Neural cell (in vitro differentiated cells): ENCODE results near the gene PHF2. TPM values are rescaled to one million over a fixed set of nuclear protein-coding genes. Genes with fewer than 3 reads are reported as not detected.

ENCODE experiments used
- H2AFZ ChIP-seq: fragments of 200-600, 300-800 bp; sonication (generic), shearing (Covaris generic); 2 replicates; pipeline ENCODE4 v1.6.0; 2014; ENCODE audit warnings: low read depth, mild to moderate bottlenecking, antibody characterized with exemption, low read length, moderate library complexity
- H3F3A ChIP-seq: fragments of 200-600 bp; shearing (Covaris generic); 2 replicates; pipeline ENCODE4 v1.6.1; 2016; ENCODE audit warnings: mild to moderate bottlenecking, moderate library complexity, mixed read lengths, antibody characterized with exemption, low read length; ENCODE audit not compliant: insufficient read depth, poor library complexity, severe bottlenecking
- H3K27ac ChIP-seq: fragments of 200-600, 300-800 bp; sonication (generic), shearing (Covaris generic); 2 replicates; pipeline ENCODE4 v1.5.1; 2014; ENCODE audit warnings: mild to moderate bottlenecking, low read length, moderate library complexity
- H3K27me3 ChIP-seq: fragments of 300-800, 200-600 bp; sonication (generic), shearing (Covaris generic); 2 replicates; pipeline ENCODE4 v1.6.0; 2014; ENCODE audit warnings: mild to moderate bottlenecking, low read depth, low read length, moderate library complexity; ENCODE audit not compliant: insufficient read depth
- H3K36me3 ChIP-seq: fragments of 300-800, 200-600 bp; sonication (generic), shearing (Covaris generic); 2 replicates; pipeline ENCODE4 v1.5.1; 2014; ENCODE audit warnings: mild to moderate bottlenecking, antibody characterized with exemption, low read length, moderate library complexity; ENCODE audit not compliant: insufficient read depth
- H3K4me2 ChIP-seq: fragments of 300-800, 200-600 bp; sonication (generic), shearing (Covaris generic); 2 replicates; pipeline ENCODE4 v1.6.0; 2014; ENCODE audit warnings: mild to moderate bottlenecking, low read length
- H3K4me3 ChIP-seq: fragments of 300-800, 200-600 bp; sonication (generic), shearing (Covaris generic); 2 replicates; pipeline ENCODE4 v1.5.1; 2014; ENCODE audit warnings: mild to moderate bottlenecking, low read length, moderate library complexity
- H3K79me2 ChIP-seq: fragments of 200-600 bp; shearing (Covaris generic); replicated peaks from 2 replicates; pipeline ENCODE4 v1.6.0; 2014; ENCODE audit warnings: mild to moderate bottlenecking, low read length, moderate library complexity; ENCODE audit not compliant: insufficient read depth
- H3K9ac ChIP-seq: fragments of 300-800, 200-600 bp; sonication (generic), shearing (Covaris generic); 2 replicates; pipeline ENCODE4 v1.6.1; 2016; ENCODE audit warnings: mild to moderate bottlenecking, low read length, mixed read lengths
- H3K9me2 ChIP-seq: fragments of 200-600 bp; shearing (Covaris generic); 2 replicates; pipeline ENCODE4 v1.6.1; 2016; ENCODE audit warnings: mild to moderate bottlenecking, low read length, mixed read lengths; ENCODE audit not compliant: insufficient read depth
- H3K9me3 ChIP-seq: fragments of 200-600, 300-800 bp; sonication (generic), shearing (Covaris generic); 2 replicates; pipeline ENCODE4 v1.6.1; 2016; ENCODE audit warnings: mild to moderate bottlenecking, mixed run types, low read length, moderate library complexity, mixed read lengths
- H4K20me1 ChIP-seq: fragments of 200-600 bp; shearing (Covaris generic); 2 replicates; pipeline ENCODE4 v1.6.1; 2016; ENCODE audit warnings: mild to moderate bottlenecking, mixed run types; ENCODE audit not compliant: insufficient read depth
- EP300 ChIP-seq: fragments of 450-650 bp; conservative IDR thresholded peaks from 2 replicates; pipeline ENCODE4 v1.6.1; 2014; ENCODE audit warnings: antibody characterized with exemption, mild to moderate bottlenecking, moderate library complexity; ENCODE audit not compliant: poor library complexity, severe bottlenecking
- EZH2 ChIP-seq: fragments of 200-600, 300-800 bp; shearing (Covaris generic), sonication (generic); IDR thresholded peaks from 2 replicates; pipeline ENCODE4 v1.6.1; 2014; ENCODE audit warnings: antibody characterized with exemption, low read length, borderline replicate concordance, mild to moderate bottlenecking; ENCODE audit not compliant: insufficient read depth, poor library complexity, severe bottlenecking
- MXI1 ChIP-seq: fragments of 450-650 bp; conservative IDR thresholded peaks from 2 replicates; pipeline ENCODE4 v1.6.1; 2014; ENCODE audit warnings: antibody characterized with exemption, mild to moderate bottlenecking; ENCODE audit not compliant: poor library complexity, severe bottlenecking
- POLR2AphosphoS5 ChIP-seq: IDR thresholded peaks from 2 replicates; pipeline ENCODE4 v1.6.1; 2012
- RAD21 ChIP-seq: fragments of 450-650 bp; conservative IDR thresholded peaks from 2 replicates; pipeline ENCODE4 v1.6.1; 2014; ENCODE audit warnings: antibody characterized with exemption, mild to moderate bottlenecking, moderate library complexity
- SMC3 ChIP-seq: fragments of 450-650 bp; conservative IDR thresholded peaks from 2 replicates; pipeline ENCODE4 v1.6.1; 2014; ENCODE audit warnings: antibody characterized with exemption, mild to moderate bottlenecking, moderate library complexity; ENCODE audit not compliant: poor library complexity
- TAF1 ChIP-seq: IDR thresholded peaks from 2 replicates; pipeline ENCODE4 v1.6.1; 2012; ENCODE audit warnings: low read depth
- polyA plus RNA-seq: library from polyadenylated mRNA; depleted of rRNA; stranded (reverse); fragments of >200 nt; gene quantifications from 2 replicates; pipeline ENCODE4 v1.2.3, GENCODE V29; 2014
- TF ChIP-seq, protein P1 (sequence below): IDR thresholded peaks from 2 replicates; pipeline ENCODE4 v1.6.1; 2012; ENCODE audit warnings: borderline replicate concordance
- TF ChIP-seq, protein P2 (sequence below): fragments of 450-650 bp; IDR thresholded peaks from 2 replicates; pipeline ENCODE4 v1.5.1; 2014; ENCODE audit warnings: antibody characterized with exemption, mild to moderate bottlenecking, moderate library complexity; ENCODE audit not compliant: poor library complexity, severe bottlenecking

The PHF2 gene
- polyA plus RNA-seq, 1 donor from 2014 or later = 42.4 TPM

DNA sequence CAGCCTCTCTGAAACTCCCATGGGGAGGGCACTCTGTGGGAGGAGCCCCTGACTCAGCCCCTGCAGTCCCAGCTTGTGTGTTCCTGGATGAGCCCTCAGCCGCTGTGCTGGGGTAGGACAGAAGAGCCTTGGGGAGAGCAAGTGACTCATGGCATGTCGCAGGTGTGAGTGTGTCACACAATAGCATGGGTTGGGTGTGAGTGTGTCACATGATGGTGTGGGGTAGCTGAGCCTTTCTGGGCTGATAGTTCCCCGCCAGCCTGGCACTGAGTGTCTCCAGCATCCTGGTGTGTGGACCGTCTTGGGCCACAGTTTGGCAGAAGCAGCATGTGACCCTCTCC is 83.4 kb downstream of the PHF2 start:
- Histone ChIP-seq H3K79me2 (no peaks in the 10 kb centered on the region), H3F3A (no peaks in the 10 kb centered on the region), H3K27ac (no peak overlapping the region), H3K9ac (no peak overlapping the region), H3K27me3 (no peaks in the 10 kb centered on the region), H3K36me3 (no peaks in the 10 kb centered on the region), H3K4me2 (no peak overlapping the region), H3K9me3 (no peaks in the 10 kb centered on the region), H4K20me1 (no peaks in the 10 kb centered on the region), H3K4me3 (no peak overlapping the region), H3K9me2 (no peaks in the 10 kb centered on the region), H2AFZ (no peak overlapping the region)
- TF ChIP-seq RAD21 = no peak
- no peak for TF ChIP-seq POLR2AphosphoS5
- TF ChIP-seq TAF1 = no peak
- TF ChIP-seq, protein P1, sequence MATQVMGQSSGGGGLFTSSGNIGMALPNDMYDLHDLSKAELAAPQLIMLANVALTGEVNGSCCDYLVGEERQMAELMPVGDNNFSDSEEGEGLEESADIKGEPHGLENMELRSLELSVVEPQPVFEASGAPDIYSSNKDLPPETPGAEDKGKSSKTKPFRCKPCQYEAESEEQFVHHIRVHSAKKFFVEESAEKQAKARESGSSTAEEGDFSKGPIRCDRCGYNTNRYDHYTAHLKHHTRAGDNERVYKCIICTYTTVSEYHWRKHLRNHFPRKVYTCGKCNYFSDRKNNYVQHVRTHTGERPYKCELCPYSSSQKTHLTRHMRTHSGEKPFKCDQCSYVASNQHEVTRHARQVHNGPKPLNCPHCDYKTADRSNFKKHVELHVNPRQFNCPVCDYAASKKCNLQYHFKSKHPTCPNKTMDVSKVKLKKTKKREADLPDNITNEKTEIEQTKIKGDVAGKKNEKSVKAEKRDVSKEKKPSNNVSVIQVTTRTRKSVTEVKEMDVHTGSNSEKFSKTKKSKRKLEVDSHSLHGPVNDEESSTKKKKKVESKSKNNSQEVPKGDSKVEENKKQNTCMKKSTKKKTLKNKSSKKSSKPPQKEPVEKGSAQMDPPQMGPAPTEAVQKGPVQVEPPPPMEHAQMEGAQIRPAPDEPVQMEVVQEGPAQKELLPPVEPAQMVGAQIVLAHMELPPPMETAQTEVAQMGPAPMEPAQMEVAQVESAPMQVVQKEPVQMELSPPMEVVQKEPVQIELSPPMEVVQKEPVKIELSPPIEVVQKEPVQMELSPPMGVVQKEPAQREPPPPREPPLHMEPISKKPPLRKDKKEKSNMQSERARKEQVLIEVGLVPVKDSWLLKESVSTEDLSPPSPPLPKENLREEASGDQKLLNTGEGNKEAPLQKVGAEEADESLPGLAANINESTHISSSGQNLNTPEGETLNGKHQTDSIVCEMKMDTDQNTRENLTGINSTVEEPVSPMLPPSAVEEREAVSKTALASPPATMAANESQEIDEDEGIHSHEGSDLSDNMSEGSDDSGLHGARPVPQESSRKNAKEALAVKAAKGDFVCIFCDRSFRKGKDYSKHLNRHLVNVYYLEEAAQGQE = no peak
- TF ChIP-seq EZH2 = no peak
- TF ChIP-seq, protein P2, sequence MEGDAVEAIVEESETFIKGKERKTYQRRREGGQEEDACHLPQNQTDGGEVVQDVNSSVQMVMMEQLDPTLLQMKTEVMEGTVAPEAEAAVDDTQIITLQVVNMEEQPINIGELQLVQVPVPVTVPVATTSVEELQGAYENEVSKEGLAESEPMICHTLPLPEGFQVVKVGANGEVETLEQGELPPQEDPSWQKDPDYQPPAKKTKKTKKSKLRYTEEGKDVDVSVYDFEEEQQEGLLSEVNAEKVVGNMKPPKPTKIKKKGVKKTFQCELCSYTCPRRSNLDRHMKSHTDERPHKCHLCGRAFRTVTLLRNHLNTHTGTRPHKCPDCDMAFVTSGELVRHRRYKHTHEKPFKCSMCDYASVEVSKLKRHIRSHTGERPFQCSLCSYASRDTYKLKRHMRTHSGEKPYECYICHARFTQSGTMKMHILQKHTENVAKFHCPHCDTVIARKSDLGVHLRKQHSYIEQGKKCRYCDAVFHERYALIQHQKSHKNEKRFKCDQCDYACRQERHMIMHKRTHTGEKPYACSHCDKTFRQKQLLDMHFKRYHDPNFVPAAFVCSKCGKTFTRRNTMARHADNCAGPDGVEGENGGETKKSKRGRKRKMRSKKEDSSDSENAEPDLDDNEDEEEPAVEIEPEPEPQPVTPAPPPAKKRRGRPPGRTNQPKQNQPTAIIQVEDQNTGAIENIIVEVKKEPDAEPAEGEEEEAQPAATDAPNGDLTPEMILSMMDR = no peak
- no peak for TF ChIP-seq MXI1
- no peak for TF ChIP-seq EP300
- no peak for TF ChIP-seq SMC3

DNA sequence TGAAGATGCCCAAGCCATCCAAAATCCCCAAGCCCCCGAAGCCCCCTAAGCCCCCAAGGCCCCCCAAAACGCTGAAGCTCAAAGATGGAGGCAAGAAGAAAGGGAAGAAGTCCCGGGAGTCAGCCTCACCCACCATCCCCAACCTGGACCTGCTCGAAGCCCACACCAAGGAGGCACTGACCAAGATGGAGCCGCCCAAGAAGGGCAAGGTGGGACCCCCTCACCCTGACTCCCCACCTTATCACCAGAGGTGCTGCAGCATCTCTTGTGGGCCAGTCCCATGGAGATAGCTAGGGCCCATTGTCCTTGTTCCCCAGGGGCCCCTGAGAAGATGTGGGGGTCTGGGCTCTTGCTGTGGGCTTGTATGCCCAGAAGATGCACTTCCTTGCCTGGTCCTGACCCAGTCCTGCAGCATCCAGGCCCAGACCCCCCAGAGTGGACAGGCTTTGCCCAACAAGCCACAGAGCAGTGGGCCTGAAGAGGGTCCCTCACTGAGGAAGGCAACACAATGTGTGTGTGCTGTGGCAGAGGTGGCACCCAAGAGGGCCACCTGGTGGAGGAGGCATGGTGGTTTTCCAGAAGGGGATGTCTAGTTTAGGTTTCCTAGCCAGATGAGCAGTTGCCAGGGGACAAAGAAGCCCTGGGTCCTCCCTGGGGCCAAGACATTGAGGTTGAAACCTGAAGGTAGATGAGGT is 84.1 kb downstream of the PHF2 start:
- Histone ChIP-seq H3F3A (no peaks in the 10 kb centered on the region), H4K20me1 (no peaks in the 10 kb centered on the region), H3K9ac (no peak overlapping the region), H3K36me3 (no peaks in the 10 kb centered on the region), H3K27me3 (no peaks in the 10 kb centered on the region), H3K9me3 (no peaks in the 10 kb centered on the region), H2AFZ (no peak overlapping the region), H3K79me2 (no peaks in the 10 kb centered on the region), H3K9me2 (no peaks in the 10 kb centered on the region), H3K4me3 (no peak overlapping the region), H3K27ac (no peak overlapping the region), H3K4me2 (no peak overlapping the region)
- no peak for TF ChIP-seq MXI1
- no peak for TF ChIP-seq RAD21
- TF ChIP-seq, protein P2 = no peak
- no peak for TF ChIP-seq SMC3
- TF ChIP-seq, protein P1 = no peak
- no peak for TF ChIP-seq POLR2AphosphoS5
- no peak for TF ChIP-seq EZH2
- TF ChIP-seq EP300 = no peak
- no peak for TF ChIP-seq TAF1
